GM12878 (cell line): ENCODE measurements around the gene BIRC7. TPM values are rescaled to one million over a fixed set of nuclear protein-coding genes. Genes with fewer than 3 reads are reported as not detected.

Experiments used
- ATAC-seq: fragments of 200-7000 bp; cut with Tn5 transposase; 3 replicates; pipeline ENCODE4 v1.9.1; 2020; ENCODE audit warnings: mild to moderate bottlenecking, moderate library complexity
- BruUV-seq: library from RNA; stranded (reverse); fragments of 400-500 nt; replicated peaks from 2 replicates; lab custom pipeline; 2021; lab: Mats Ljungman, UMichigan
- CTCF ChIA-PET: fragments of 300-600 bp; sonication (Branson Sonifier 250); formaldehyde crosslinking; extraction: SDS; loops from one replicate; lab custom pipeline; 2021; ENCODE audit warnings: inconsistent platforms; lab: Yijun Ruan, JAX
- POLR2A ChIA-PET: fragments of 350-600 bp; formaldehyde crosslinking; extraction: SDS; loops from one replicate; lab custom pipeline; 2021; ENCODE audit warnings: inconsistent platforms; lab: Charles Lee
- RAD21 ChIA-PET: fragments of 300-600 bp; sonication (Branson Sonifier 250); formaldehyde crosslinking; loops from one replicate; lab custom pipeline; 2023; ENCODE audit warnings: antibody characterized with exemption; ENCODE audit not compliant: unreplicated experiment; lab: Charles Lee
- SMC1A ChIA-PET: fragments of 300-600 bp; sonication (Branson Sonifier 250); formaldehyde crosslinking; loops from one replicate; lab custom pipeline; 2023; ENCODE audit not compliant: unreplicated experiment, uncharacterized antibody; lab: Charles Lee
- DNase-seq: peaks from one replicate; pipeline ENCODE4 v3.0.0-alpha.2; 2011; ENCODE audit warnings: low read depth, low spot score
- FAIRE-seq: peaks from 3 replicates; lab custom pipeline; 2011; peaks lifted over from hg19 to GRCh38; lab: Jason Lieb, UNC
- H2AFZ ChIP-seq: 2 replicates; pipeline ENCODE4 v1.6.0; 2011; ENCODE audit warnings: low read depth, low read length, control low read depth; ENCODE audit not compliant: control insufficient read depth
- H3K27ac ChIP-seq: 2 replicates; pipeline ENCODE4 v1.5.1; 2011; ENCODE audit warnings: control low read depth; ENCODE audit not compliant: control insufficient read depth, insufficient read depth
- H3K27me3 ChIP-seq, 2 experiments: replicated peaks in 1 of 2; 2 replicates each; pipeline versions ENCODE4 v1.6.0 to v1.6.1; 2011; ENCODE audit warnings: low read length in 1 of 2; ENCODE audit not compliant: control insufficient read depth in 2 of 2, insufficient read depth in 2 of 2
- H3K36me3 ChIP-seq, 2 experiments: 2 replicates each; pipeline ENCODE4 v1.5.1; 2011; ENCODE audit warnings: low read length in 1 of 2; ENCODE audit not compliant: control insufficient read depth in 2 of 2, insufficient read depth in 2 of 2
- H3K4me1 ChIP-seq: 2 replicates; pipeline ENCODE4 v1.6.1; 2011; ENCODE audit warnings: mild to moderate bottlenecking, low read length, moderate library complexity, mixed read lengths; ENCODE audit not compliant: control insufficient read depth, insufficient read depth
- H3K4me2 ChIP-seq: 2 replicates; pipeline ENCODE4 v1.6.0; 2011; ENCODE audit warnings: control low read depth; ENCODE audit not compliant: control insufficient read depth, insufficient read depth
- H3K4me3 ChIP-seq: fragments of 200-600 bp; sonication (generic); 2 replicates; pipeline ENCODE4 v1.5.1; 2016
- H3K79me2 ChIP-seq: 2 replicates; pipeline ENCODE4 v1.6.0; 2011; ENCODE audit warnings: low read length; ENCODE audit not compliant: control insufficient read depth, insufficient read depth
- H3K9ac ChIP-seq: 2 replicates; pipeline ENCODE4 v1.8.0; 2011; ENCODE audit warnings: low read length, control low read depth, mixed read lengths; ENCODE audit not compliant: control insufficient read depth, insufficient read depth
- H3K9me3 ChIP-seq: replicated peaks from 3 replicates; pipeline ENCODE4 v1.5.1; 2011; ENCODE audit warnings: mild to moderate bottlenecking, low read length; ENCODE audit not compliant: control insufficient read depth, insufficient read depth
- H4K20me1 ChIP-seq: 2 replicates; pipeline ENCODE4 v1.6.0; 2011; ENCODE audit not compliant: control insufficient read depth, insufficient read depth
- EGR1 ChIP-seq, 2 experiments: IDR thresholded peaks; 1 replicate in 1 of 2; 2 replicates in 1 of 2; pipeline ENCODE4 v1.6.1; 2011 to 2012; ENCODE audit warnings: low read depth in 2 of 2, low read length in 2 of 2, borderline replicate concordance in 1 of 2, mild to moderate bottlenecking in 1 of 2, moderate library complexity in 1 of 2
- POLR2A ChIP-seq: IDR thresholded peaks from 2 replicates; pipeline ENCODE4 v1.6.1; 2011; ENCODE audit warnings: low read depth, mild to moderate bottlenecking, low read length
- WGBS: methylation state at CpG from one replicate; pipeline ENCODE4 v1.1.6; 2016; ENCODE audit warnings: low lambda C conversion rate; ENCODE audit not compliant: insufficient replicate concordance, insufficient coverage; ENCODE audit errors: missing lambda C conversion rate; 5-methylcytosine and 5-hydroxymethylcytosine counted together
- in situ Hi-C: fragments of 300-500 bp; cut with MboI; formaldehyde crosslinking; loops from 9 replicates; pipeline ENCODE4 v1.14.3; 2018; ENCODE audit warnings: mixed read lengths
- intact Hi-C: fragments of 100-400 bp; cut with micrococcal nuclease; formaldehyde crosslinking; loops from one replicate; pipeline ENCODE4 v1.14.2; 2022; ENCODE audit not compliant: unreplicated experiment
- polyA plus RNA-seq, 11 experiments: library from polyadenylated mRNA; depleted of rRNA in 4 of 11; unstranded in 6 of 11; stranded (reverse) in 5 of 11; fragments of >200 nt; fragmentation: Nextera tagmentation in 4 of 11; fragmentation: Illumina TruSeq in 1 of 11; extraction: Ambion mirVana in 4 of 11; extraction: Trizol in 1 of 11; gene quantifications; 1 replicate in 1 of 11; 2 replicates in 10 of 11; pipeline versions ENCODE4 v1.2.1 to v1.2.3, GENCODE V29; 2011 to 2016; ENCODE audit warnings: inconsistent platforms in 2 of 11, missing spikeins in 2 of 11, low read depth in 1 of 11
- total RNA-seq, 4 experiments: library from RNA; depleted of rRNA in 3 of 4; stranded (reverse); fragments of >200 nt in 3 of 4; fragmentation: Illumina TruSeq in 1 of 4; extraction: Trizol in 1 of 4; gene quantifications; 2 replicates each; pipeline versions ENCODE4 v1.2.1 to v1.2.3, GENCODE V29; 2013 to 2021
- TF ChIP-seq, protein P1 (sequence below): fragments of 450-650 bp; IDR thresholded peaks from 2 replicates; pipeline ENCODE4 v1.6.1; 2016; ENCODE audit warnings: mild to moderate bottlenecking

Gene BIRC7
- total and polyA plus RNA-seq, 10 of the 15 experiments (the other 5 are each of a cell fraction or from before 2014, with no cell fraction given) = 0.31 TPM; not detected in 9

DNA sequence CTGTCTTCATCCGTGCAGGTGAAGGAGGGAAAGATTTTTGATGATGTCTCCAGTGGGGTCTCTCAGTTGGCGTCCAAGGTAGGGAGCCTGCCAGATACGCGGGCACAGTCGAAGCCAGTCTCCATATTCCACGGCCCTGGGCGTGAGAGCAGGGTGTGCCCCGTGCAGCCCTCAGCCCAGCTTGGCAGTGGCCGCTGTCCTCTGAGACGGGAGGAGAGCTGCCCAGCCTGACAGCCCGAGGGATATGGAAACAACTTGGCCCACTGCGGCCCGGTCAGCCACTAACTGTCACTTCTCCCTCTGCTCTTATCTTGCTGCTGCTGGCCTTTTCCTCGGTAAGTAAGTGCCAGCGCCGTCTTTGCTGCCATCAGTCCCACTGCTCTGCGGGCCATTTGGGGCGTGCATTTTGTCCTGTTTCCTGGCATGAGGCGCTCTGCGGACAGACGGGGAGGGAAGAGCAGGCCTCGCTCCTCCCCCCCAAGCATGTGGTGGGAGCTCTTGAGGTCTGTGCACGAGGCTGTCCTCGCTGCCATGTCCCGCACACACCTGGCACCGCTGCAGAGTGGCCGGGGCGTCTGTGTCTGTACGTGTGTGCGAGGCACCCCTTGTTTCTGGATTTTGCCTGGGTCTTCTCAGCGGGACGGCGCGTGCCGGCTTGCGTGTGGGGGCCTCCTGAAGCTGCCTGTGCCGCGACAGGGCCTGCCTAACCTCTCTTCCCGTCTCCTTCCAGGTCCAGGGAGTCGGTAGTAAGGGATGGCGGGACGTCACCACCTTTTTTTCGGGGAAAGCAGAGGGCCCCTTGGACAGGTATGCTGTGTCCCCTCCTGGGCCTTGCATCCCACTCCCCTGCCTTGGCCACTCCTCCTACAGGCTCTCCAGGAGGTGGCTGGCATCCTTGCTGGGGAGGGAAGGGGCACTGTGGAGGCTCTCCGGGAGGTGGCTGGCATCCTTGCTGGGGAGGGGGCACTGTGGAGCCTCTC, 50.2 kb downstream of the BIRC7 start:
- ChIA-PET CTCF (no interaction called here), POLR2A (no interaction called here), RAD21 (no interaction called here), SMC1A (no interaction called here)
- no TSS peak for BruUV-seq
- no peak for TF ChIP-seq EGR1 (IDR thresholded peaks at IDR 0.05; ENCODE audit: borderline replicate concordance in 1 of 2, low read depth in 2 of 2, low read length in 2 of 2)
- TF ChIP-seq, protein P1, sequence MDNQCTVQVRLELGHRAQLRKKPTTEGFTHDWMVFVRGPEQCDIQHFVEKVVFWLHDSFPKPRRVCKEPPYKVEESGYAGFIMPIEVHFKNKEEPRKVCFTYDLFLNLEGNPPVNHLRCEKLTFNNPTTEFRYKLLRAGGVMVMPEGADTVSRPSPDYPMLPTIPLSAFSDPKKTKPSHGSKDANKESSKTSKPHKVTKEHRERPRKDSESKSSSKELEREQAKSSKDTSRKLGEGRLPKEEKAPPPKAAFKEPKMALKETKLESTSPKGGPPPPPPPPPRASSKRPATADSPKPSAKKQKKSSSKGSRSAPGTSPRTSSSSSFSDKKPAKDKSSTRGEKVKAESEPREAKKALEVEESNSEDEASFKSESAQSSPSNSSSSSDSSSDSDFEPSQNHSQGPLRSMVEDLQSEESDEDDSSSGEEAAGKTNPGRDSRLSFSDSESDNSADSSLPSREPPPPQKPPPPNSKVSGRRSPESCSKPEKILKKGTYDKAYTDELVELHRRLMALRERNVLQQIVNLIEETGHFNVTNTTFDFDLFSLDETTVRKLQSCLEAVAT = no peak
- peak; percentile 31; the same call in 1 of the 2 replicates for TF ChIP-seq POLR2A
- no peak overlapping the region for H3K4me2 ChIP-seq
- H3K9me3 ChIP-seq = no peaks in the 10 kb centered on the region
- DNase-seq (no peak), ATAC-seq (no peak), FAIRE-seq (no peak)
- in situ Hi-C loops (no loop called here), intact Hi-C loops (no loop called here)
- no peaks in the 10 kb centered on the region for H3K4me1 ChIP-seq
- no peak overlapping the region for H3K4me3 ChIP-seq
- H3K27ac ChIP-seq = no peak overlapping the region
- no peak overlapping the region for H3K9ac ChIP-seq
- H3K36me3 ChIP-seq = peaks cover 6 to 16% of the 10 kb centered on the region in 2 experiments
- H3K79me2 ChIP-seq = no peaks in the 10 kb centered on the region
- H4K20me1 ChIP-seq = no peaks in the 10 kb centered on the region
- no peaks in the 10 kb centered on the region for H3K27me3 ChIP-seq
- H2AFZ ChIP-seq = no peak overlapping the region
- 93% methylated on average over 41 of the region's 44 CpGs for WGBS
